Measurements from ENCODE around the gene CELF5.

DNA sequence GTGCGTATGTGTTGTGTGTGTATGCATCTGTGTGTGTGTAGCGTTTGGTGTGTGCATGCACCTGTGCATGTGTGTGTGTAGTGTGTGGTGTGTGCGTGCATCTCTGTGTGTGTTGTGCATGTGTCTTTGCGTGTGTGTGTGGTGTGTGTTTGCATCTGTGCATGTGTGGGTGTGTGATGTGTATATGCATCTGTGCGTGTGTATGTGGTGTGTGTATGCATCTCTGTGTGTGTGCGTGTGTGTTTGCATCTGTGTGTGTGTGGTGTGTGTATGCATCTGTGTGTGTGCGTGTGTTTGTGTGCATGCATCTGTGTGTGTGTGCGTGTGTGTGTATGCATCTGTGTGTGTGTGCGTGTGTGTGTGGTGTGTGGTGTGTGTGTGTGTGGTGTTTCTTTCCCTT lies 20.6 kb downstream of the CELF5 start:
- no peak for TF ChIP-seq EZH2phosphoT487 (IDR thresholded peaks at IDR 0.05; ENCODE audit: insufficient read depth, low read depth)
- TF ChIP-seq EZH2 (IDR thresholded peaks at IDR 0.05; ENCODE audit: insufficient read depth, poor library complexity, severe bottlenecking): no peak

Measured in GM23248 (cell line).